Umbilical cord (tissue), 2 donors: ENCODE measurements around the gene CALR. TPM values are rescaled to one million over a fixed set of nuclear protein-coding genes. Genes with fewer than 3 reads are reported as not detected.

ENCODE experiments used
- DNase-seq: peaks from one replicate; pipeline ENCODE4 v3.0.0-alpha.2; 2015; ENCODE audit warnings: low spot score
- total RNA-seq: library from RNA; depleted of rRNA; stranded (reverse); fragments of >200 nt; gene quantifications from one replicate; pipeline ENCODE4 v1.2.3, GENCODE V29; 2014; ENCODE audit warnings: low replicate concordance; ENCODE audit not compliant: insufficient read depth

The CALR gene
- total RNA-seq, 1 donor from 2014 or later, result 404 TPM

DNA sequence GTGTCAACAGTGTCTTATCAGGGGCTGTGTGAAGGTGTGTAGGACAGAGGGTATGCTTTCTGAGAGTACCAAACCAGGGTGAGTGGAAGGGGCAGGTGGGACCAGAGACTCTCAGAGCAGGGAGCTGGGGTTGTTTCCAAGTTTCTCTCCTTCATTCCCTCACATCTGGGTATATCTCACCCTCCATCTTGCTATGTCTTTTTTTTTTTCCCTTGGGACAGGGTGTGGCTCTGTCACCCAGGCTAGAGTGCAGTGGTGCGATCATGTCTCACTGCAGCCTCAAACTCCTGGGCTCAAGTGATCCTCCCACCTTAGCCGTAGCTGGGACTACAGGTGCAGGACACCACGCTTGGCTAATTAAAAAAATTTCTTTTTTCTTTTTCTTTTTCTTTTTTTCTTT lies 41.6 kb downstream of the CALR start:
- no peak for DNase-seq

DNA sequence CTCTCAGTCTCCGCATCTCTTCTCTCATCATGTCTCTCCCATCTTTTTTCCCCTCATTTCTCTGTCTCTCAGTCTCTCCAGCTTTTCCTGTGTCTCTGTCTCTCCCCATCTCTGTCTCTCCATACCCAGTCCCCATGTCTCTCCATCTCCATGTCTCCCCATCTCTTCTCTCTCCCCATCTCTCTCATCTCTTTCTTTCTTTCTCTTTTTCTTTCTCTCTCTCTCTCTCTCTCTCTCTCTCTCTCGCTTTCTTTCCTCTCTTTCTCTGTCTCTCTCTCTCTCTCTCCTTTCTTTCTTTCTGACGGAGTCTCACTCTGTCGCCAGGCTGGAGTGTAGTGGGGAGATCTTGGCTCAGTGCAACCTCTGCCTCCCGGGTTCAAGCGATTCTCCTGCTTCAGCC lies 44.2 kb downstream of the CALR start:
- DNase-seq, result no peak

DNA sequence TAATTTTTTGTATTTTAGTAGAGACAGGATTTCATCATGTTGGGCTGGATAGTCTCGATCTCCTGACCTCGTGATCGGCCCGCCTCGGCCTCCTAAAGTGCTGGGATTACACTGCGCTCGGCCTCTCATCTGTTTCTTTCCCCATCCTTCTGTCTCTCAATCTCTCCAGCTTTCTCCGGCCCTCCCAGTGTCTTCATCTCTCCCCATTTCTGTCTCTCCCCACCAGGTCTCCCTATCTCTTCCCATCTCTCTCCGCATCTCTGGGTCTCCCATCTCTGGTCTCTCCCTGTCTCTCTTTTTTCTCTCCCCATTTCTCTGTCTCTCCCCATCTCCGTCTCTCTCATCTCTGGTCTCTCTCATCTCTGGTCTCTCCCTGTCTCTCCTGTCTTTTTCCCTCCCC lies 44.7 kb downstream of the CALR start:
- DNase-seq, result no peak

DNA sequence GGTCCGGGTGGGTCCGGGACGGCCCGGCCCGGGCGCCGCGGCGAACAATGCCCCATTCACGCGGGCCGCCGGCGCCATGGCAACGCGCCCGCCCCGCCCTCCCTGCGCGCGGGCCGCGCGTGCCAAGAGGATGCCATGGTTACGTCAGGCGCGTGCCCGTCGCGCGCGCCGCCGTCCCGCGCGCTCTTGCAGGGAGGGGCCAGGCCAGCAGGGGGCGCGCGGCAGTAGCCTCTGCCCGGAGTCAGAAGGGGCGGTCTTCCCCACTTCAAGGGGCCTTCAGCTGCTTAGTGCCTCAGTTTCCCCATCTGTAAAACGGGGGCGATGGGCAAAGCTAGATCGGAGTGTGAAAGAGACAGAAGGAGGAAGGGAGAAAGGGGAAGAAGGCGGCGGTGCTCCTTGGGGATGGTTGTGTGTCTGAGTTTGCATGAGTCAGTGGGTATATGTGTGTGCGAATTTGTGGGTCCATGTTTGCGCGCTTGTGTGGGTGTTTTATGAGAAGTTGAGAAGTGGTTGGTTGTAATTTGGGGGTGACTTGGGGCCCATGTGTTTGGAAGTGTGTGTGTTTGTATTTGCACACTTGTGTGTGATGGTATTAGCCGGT lies 45.2 kb downstream of the CALR start:
- DNase-seq, result peak; percentile 73

DNA sequence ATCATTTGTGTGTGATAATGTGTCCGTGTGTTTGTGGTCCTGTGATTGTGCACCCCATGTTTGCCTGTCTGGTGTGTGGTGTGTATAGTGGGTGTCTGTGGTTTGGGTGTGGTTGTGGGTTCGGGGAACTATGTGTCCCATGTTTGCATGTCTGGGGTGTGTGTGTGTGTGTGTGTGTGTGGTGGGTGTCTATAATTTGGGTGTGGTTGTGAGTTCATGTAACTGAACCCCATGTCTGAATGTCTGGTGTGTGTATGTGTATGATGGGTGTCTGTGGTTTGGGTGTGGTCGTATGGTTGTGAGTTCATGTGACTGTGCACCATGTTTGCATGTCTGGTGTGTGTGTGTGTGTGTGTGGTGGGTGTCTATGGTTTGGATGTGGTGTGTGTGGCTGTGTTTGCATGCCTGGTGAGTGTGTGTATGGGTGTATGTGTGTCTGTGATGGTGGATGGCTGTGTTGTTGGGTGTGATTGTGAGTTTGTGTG lies 45.8 kb downstream of the CALR start:
- DNase-seq, result no peak

DNA sequence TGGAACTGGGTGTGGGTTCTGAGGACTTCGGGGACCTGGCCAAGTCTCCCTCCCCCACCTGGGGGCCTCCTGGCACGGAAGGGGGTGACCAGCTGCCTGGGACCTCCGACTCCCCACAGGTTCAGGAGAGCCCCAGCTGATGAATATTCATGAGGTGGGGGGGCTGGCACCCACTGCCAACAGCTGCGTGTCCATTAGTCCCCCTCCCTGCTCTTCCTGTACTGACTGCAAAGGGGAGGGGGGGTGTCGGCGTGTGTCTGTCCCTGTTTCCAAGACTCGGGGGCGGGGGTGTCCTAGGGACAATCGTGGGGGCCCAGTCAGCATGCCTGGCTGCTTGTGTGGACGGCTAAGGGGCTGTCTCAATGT lies 46.3 kb downstream of the CALR start:
- DNase-seq, result no peak

DNA sequence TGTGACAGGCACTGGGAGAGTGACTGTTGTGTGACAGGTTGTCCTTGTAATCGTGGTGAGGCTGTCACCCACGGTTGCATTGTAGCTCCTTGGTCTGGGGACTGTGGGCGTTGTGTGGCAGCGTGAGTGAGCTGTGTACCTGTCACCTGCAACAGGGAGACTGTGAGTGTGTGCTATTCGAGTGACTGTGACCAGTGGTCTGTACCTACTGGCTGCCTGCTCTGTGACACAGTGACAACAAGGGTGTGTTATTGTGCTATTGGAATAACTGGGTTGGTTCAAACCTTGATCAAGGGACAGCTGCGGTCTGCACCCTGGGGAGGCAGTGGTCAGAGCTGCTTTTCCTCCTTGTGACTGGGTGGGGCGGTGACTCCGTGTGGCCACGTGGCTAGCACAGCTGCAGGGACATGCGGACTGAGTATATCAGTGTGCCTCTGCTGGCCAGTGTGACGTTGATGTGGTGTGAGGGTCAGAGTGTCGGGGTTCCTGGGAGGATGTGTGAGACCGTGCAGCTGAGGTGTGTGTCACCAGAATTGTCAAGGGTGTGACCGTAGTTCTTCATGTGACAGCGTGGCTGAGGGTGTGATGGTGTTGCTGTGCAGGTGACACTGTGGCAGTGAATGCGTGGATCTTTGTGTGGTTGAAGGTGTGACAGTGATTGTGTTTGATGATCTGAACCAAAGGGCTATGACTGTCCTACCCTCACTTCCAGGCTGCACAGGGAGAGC lies 46.8 kb downstream of the CALR start:
- DNase-seq, result no peak

DNA sequence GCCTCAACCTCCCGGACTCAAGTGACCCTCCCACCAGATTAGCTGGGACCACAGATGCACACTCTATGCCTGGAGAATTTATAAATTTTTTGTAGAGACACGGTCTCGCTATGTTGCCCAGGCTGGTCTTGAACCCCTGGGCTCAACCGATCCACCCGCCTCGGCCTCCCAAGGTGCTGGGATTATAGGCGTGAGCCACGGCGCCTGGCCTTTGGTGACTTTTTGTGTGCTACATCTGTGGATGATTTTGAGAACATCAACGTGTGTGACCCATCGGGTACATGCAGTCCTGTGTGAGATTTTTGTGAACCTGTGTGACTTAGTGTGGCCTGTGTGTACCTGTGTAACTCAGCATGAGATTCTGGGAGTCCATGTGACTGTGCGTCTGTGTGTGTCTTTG lies 48.3 kb downstream of the CALR start:
- DNase-seq, result no peak

DNA sequence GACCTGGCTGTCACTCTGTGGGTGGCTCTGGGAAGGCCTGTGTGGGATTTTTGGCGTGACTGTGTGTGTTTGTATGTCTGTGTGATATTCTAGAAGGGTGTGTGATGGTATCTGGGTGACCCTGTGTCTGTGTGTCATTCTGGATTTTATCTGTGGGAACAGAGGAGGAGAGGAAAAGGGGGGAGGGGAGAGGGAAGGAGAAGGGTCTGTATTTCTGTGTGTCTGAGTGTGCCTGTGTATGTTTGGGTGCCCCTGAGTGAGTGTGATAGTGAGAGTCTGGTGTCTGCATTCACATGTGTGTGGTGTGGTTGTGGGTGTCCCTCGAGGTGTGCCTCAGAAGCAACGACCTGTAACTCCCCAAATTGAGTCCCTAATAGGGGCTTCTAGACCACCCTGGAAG lies 48.8 kb downstream of the CALR start:
- DNase-seq, result no peak

DNA sequence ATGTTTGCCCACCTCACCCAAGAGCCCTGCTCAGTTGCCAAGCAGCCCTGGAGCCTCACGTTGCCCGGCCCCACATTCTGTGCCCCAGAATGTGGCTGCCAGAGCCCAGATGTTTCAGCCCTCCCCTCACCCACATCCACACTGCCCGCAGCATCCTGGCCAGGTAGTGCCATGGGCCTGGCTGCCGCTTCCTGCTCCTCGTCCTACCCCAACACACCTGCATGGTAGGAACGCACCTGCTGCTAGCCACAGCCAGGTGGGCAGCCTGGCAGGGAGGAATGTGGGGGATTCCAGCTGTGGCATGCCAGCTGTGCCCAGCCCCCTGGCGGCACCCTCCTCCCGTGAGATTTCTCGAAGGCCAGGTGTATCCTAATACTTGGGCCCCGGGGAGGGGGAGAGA lies 49.4 kb downstream of the CALR start:
- DNase-seq, result no peak

DNA sequence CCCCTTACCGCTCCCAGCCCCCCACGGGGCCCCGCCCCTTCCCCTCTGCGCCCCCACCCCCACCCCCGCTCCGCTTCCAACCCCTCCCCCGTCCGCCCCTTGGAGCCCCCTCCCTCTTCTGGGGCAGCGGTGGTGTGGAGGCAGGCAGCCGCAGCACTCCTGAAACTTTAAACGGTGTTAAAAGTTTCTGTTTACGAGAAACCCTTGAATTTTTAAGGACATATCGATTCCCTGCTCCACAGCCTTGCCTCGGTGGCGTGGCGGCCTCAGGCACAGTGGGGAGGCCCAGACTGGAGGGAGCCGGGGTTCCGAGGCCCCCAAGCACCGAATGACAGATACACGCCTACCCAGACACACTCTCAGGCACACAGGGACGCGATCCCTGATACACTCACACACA lies 52.0 kb downstream of the CALR start:
- DNase-seq, result no peak

DNA sequence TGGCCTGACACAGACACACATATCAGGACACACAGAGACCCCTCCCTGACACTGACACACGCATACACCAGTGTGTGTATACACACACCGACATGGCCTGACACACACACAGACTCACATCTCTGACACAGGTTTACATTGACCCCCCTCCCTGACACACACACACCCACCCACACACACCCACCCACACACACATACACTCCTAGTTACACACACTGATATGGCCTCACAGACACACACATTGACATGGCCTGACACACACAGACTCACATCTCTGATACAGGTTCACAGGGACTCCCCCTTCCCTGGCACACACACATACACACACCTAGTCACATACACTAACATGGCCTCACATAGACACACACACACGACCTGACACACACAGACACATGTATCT lies 52.4 kb downstream of the CALR start:
- DNase-seq, result no peak

DNA sequence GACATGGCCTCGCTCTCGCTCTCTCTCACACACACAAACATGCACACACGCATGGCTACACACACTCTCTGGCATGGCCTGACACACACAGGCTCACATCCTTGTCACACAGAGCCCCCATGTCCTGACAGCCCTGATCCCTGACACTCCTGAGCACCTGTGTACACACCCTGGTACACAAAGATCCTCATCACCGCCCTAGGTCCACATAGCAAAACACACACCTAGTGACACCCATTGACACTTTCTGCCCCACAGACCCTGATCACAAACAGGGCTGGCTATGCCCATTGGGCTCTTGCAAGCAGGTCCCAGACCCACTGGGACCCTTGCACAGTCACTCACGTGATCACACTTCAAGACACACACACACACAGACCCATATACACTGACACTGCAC lies 52.9 kb downstream of the CALR start:
- no peak for DNase-seq

DNA sequence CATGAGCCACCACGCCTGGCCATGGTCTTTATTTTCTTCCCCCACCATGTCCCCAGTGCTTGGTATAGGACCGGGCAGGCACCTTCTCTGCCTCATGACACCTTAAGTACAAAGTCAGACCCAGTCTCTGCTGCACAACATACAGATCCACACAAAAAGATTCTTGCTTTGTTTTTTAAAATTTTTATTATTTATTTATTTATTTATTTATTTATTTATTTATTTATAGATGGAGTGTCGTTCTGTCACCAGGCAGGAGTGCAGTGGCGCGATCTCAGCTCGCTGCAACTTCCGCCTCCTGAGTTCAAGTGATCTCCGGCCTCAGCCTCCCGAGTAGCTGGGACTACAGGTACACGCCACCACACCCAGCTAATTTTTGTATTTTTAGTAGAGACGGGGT lies 54.3 kb downstream of the CALR start:
- DNase-seq, result no peak

DNA sequence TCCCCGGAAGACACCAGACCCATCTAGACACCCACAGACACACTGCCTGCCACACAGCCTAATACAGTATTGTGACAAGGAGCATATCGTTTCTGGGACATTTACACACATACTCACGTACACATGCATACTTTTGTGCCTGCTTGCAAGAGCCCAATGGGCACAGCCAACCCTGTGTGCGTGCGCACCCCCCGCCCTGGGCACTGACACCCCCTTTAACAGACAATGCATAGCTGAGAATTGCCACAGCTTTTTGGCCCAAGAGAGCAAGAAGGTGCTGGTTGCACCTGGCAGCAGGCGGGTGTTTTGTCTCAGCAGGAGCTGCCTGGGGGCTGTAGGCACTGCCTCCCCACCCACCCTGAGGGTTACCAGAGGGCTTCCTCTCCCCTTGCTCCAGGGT lies 55.2 kb downstream of the CALR start:
- DNase-seq, result no peak

Other genes starting within 250 kb of the CALR start
- not detected for gene FBXW9, start 242.0 kb upstream of the CALR start, total RNA-seq
- 18.5 TPM for gene TNPO2, start 214.7 kb upstream of the CALR start, total RNA-seq
- gene TRIR, start 203.9 kb upstream of the CALR start, total RNA-seq, result 116 TPM
- 25.0 TPM for gene GET3, start 201.1 kb upstream of the CALR start, total RNA-seq
- not detected for gene BEST2, start 186.8 kb upstream of the CALR start, total RNA-seq
- gene HOOK2, start 163.1 kb upstream of the CALR start, total RNA-seq, result 17.1 TPM
- 277 TPM for gene JUNB, start 147.1 kb upstream of the CALR start, total RNA-seq
- gene PRDX2, start 136.8 kb upstream of the CALR start, total RNA-seq, result 112 TPM
- gene THSD8, start 136.5 kb upstream of the CALR start, total RNA-seq, result not detected
- gene RNASEH2A, start 132.0 kb upstream of the CALR start, total RNA-seq, result 5.3 TPM
- gene RTBDN, start 104.0 kb upstream of the CALR start, total RNA-seq, result not detected
- 2.2 TPM for gene MAST1, start 100.1 kb upstream of the CALR start, total RNA-seq
- 21.7 TPM for gene DNASE2, start 57.2 kb upstream of the CALR start, total RNA-seq
- gene KLF1, start 51.4 kb upstream of the CALR start, total RNA-seq, result 3.1 TPM
- gene GCDH, start 47.4 kb upstream of the CALR start, total RNA-seq, result 9.1 TPM
- not detected for gene SYCE2, start 19.3 kb upstream of the CALR start, total RNA-seq
- gene FARSA, start 4.9 kb upstream of the CALR start, total RNA-seq, result 40.0 TPM
- gene RAD23A, start 7.3 kb downstream of the CALR start, total RNA-seq, result 18.8 TPM
- gene GADD45GIP1, start 18.6 kb downstream of the CALR start, total RNA-seq, result 18.3 TPM
- gene DAND5, start 31.0 kb downstream of the CALR start, total RNA-seq, result not detected
- gene NFIX, start 56.9 kb downstream of the CALR start, total RNA-seq, result 56.8 TPM
- gene LYL1, start 164.2 kb downstream of the CALR start, total RNA-seq, result 13.0 TPM
- gene TRMT1, start 178.1 kb downstream of the CALR start, total RNA-seq, result 3.9 TPM
- gene NACC1, start 179.7 kb downstream of the CALR start, total RNA-seq, result 15.6 TPM
- 63.8 TPM for gene STX10, start 211.8 kb downstream of the CALR start, total RNA-seq
- gene IER2, start 211.8 kb downstream of the CALR start, total RNA-seq, result 26.0 TPM